Measurements from ENCODE around the gene DNAH8. TPM values are rescaled to one million over a fixed set of nuclear protein-coding genes. Genes with fewer than 3 reads are reported as not detected.

DNAH8 gene
- total RNA-seq, 2 experiments from 2014 or later = 0.03 TPM; not detected in 1

DNA sequence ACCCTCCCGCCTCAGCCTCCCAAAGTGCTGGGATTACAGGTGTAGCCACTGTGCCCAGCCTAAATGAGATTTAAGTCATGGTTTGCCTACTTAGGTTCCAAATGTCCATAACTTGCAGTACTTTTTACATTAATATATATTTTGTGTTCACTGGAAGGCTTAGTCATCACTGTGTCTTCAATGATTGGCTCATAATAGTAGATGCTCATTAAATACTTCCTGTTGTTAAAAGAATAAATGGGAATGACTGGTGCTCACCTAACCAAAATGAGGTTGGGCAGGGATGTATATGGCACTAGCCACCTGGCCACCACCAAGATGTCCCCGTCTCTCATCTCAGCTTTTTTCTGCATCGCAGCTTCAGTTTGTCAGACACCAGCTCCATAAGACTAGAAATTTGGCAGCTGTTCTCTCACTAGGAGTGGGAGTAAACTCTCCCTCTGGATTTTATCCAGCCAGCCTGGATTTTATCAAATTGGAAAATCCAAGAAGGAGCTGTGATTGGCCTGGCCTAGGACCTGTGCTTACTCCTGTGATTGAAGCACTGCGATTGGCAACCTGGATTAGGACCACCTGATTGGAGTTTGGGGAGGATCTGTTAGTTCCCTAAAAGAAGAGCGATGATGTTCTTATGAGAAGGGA, 11.0 kb upstream of the DNAH8 start:
- Mint-ChIP-seq H3K9me3 (peaks cover 12% of the 10 kb centered on the region), H3K27me3 (peaks cover 25% of the 10 kb centered on the region), H3K36me3 (ENCODE audit: low read depth) (peaks cover 33% of the 10 kb centered on the region), H3K4me3 (no peak overlapping the region), H3K27ac (no peak overlapping the region), H3K4me1 (ENCODE audit: low read depth) (peaks cover 17% of the 10 kb centered on the region)
- Histone ChIP-seq H3K4me1 (ENCODE audit: insufficient read depth, low read length) (peaks cover 9% of the 10 kb centered on the region), H3K4me3 (ENCODE audit: low read length) (no peak overlapping the region), H3K9me3 (ENCODE audit: control insufficient read depth in 1 of 2, insufficient read depth in 1 of 2, low read length in 2 of 2) (peaks cover 0 to 10% of the 10 kb centered on the region in 2 experiments), H3K36me3 (ENCODE audit: insufficient read depth, low read length) (no peaks in the 10 kb centered on the region), H3K27me3 (ENCODE audit: control insufficient read depth in 1 of 2, insufficient read depth in 2 of 2, low read length in 2 of 2) (no peaks in the 10 kb centered on the region), H3K27ac (ENCODE audit: low read depth in 1 of 2, low read length in 2 of 2) (no peak overlapping the region)
- CTCF ChIA-PET = interaction anchor here (0.7 kb wide), 1 partner anchor 9 kb away, joined by 3 read pairs; no protein-coding TSS in a partner anchor
- intact Hi-C loops (cut with DNase I, micrococcal nuclease) = loop anchor here (2.0 to 10.0 kb wide), 5 partner anchors 67 to 1272 kb away; partner anchors contain the start of genes SAYSD1 (in 2 of the 2), BTBD9 (in 1 of the 2), CMTR1 (in 1 of the 2) and KIF6 (in 1 of the 2)
- ATAC-seq (ENCODE audit: poor library complexity) = no peak
- POLR2A ChIA-PET = interaction anchor here (1.9 to 2.1 kb wide), 2 partner anchors 10 to 64 kb away, joined by 18 to 20 read pairs; partner anchors contain the start of gene BTBD9
- TF ChIP-seq, protein P1, sequence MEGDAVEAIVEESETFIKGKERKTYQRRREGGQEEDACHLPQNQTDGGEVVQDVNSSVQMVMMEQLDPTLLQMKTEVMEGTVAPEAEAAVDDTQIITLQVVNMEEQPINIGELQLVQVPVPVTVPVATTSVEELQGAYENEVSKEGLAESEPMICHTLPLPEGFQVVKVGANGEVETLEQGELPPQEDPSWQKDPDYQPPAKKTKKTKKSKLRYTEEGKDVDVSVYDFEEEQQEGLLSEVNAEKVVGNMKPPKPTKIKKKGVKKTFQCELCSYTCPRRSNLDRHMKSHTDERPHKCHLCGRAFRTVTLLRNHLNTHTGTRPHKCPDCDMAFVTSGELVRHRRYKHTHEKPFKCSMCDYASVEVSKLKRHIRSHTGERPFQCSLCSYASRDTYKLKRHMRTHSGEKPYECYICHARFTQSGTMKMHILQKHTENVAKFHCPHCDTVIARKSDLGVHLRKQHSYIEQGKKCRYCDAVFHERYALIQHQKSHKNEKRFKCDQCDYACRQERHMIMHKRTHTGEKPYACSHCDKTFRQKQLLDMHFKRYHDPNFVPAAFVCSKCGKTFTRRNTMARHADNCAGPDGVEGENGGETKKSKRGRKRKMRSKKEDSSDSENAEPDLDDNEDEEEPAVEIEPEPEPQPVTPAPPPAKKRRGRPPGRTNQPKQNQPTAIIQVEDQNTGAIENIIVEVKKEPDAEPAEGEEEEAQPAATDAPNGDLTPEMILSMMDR (IDR thresholded peaks at IDR 0.05) = no peak
- DNase-seq = no peak

DNA sequence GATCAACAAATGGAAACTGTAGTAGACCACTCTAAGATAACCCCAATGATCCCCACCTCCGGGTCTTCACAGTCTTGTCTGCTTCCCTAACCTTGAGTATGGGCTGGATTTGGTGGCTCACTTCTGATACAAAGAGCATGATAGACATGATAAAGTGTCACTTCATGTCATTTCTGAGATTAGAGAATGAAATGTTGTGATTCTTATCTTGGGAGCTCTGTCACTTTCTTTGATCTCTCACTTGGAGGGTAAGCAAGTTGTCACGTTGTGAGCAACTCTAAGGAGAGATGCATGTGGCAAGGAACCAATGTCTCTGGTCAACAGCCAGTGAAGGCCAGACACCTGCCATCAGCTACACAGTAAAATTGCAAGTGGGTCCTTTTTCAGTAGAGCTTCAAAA, 9.2 kb upstream of the DNAH8 start:
- POLR2A ChIA-PET = interaction anchor here (0.8 kb wide), 1 partner anchor 8 kb away, joined by 3 read pairs; no protein-coding TSS in a partner anchor
- no peak overlapping the region for H3K4me3 ChIP-seq (ENCODE audit: low read length)
- intact Hi-C loops (cut with DNase I, micrococcal nuclease) = loop anchor here in 1 of 2 experiments (10.0 kb wide), 1 partner anchor 1019 kb away; the partner anchor contains the start of gene KIF6
- ATAC-seq (ENCODE audit: poor library complexity) (no peak), DNase-seq (no peak)
- no peaks in the 10 kb centered on the region for H3K36me3 ChIP-seq (ENCODE audit: insufficient read depth, low read length)
- no peak overlapping the region for H3K4me3 Mint-ChIP-seq
- peaks cover 25% of the 10 kb centered on the region for H3K27me3 Mint-ChIP-seq
- H3K27me3 ChIP-seq (ENCODE audit: control insufficient read depth in 1 of 2, insufficient read depth in 2 of 2, low read length in 2 of 2) = no peaks in the 10 kb centered on the region
- H3K9me3 Mint-ChIP-seq = peaks cover 3% of the 10 kb centered on the region
- H3K27ac Mint-ChIP-seq = no peak overlapping the region
- H3K9me3 ChIP-seq (ENCODE audit: control insufficient read depth in 1 of 2, insufficient read depth in 1 of 2, low read length in 2 of 2) = peaks cover 0 to 6% of the 10 kb centered on the region in 2 experiments
- H3K36me3 Mint-ChIP-seq (ENCODE audit: low read depth) = peaks cover 19% of the 10 kb centered on the region
- TF ChIP-seq, protein P1 (IDR thresholded peaks at IDR 0.05) = no peak
- no peak overlapping the region for H3K27ac ChIP-seq (ENCODE audit: low read depth in 1 of 2, low read length in 2 of 2)
- peaks cover 9% of the 10 kb centered on the region for H3K4me1 ChIP-seq (ENCODE audit: insufficient read depth, low read length)
- CTCF ChIA-PET = interaction anchor here (0.8 kb wide), 1 partner anchor 18 kb away, joined by 3 read pairs; no protein-coding TSS in a partner anchor
- H3K4me1 Mint-ChIP-seq (ENCODE audit: low read depth) = peaks cover 15% of the 10 kb centered on the region

DNA sequence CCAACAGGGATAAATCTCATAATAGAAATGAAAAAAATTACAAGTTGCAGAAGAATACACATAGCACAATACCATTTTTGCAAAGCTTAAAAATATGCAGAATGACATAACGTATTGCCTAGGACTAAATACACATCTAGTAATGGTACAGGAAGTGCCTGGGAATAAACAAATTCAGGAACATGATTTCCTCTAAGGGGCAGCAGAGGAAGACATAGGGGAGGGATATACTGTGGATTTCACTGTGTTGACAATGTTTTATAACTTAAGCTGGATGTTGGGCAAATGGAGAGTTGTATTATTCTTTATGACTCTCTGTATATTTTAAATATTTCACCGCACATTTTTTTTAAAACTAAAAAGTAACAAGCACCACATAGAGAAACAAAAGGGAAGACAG, 6.6 kb upstream of the DNAH8 start:
- intact Hi-C loops (cut with DNase I, micrococcal nuclease) = loop anchor here in 1 of 2 experiments (10.0 kb wide), 1 partner anchor 1016 kb away; the partner anchor contains the start of gene KIF6
- H3K4me3 ChIP-seq (ENCODE audit: low read length) = no peak overlapping the region
- H3K36me3 ChIP-seq (ENCODE audit: insufficient read depth, low read length) = no peaks in the 10 kb centered on the region
- Mint-ChIP-seq H3K36me3 (ENCODE audit: low read depth) (no peaks in the 10 kb centered on the region), H3K9me3 (no peaks in the 10 kb centered on the region), H3K4me1 (ENCODE audit: low read depth) (peaks cover under 1% of the 10 kb centered on the region), H3K4me3 (no peak overlapping the region), H3K27me3 (peaks cover 26% of the 10 kb centered on the region), H3K27ac (no peak overlapping the region)
- no peak overlapping the region for H3K27ac ChIP-seq (ENCODE audit: low read depth in 1 of 2, low read length in 2 of 2)
- POLR2A ChIA-PET = no interaction called here
- no peak for DNase-seq
- TF ChIP-seq, protein P1 (IDR thresholded peaks at IDR 0.05) = no peak
- CTCF ChIA-PET = no interaction called here
- H3K4me1 ChIP-seq (ENCODE audit: insufficient read depth, low read length) = no peaks in the 10 kb centered on the region
- no peaks in the 10 kb centered on the region for H3K9me3 ChIP-seq (ENCODE audit: control insufficient read depth in 1 of 2, insufficient read depth in 1 of 2, low read length in 2 of 2)
- H3K27me3 ChIP-seq (ENCODE audit: control insufficient read depth in 1 of 2, insufficient read depth in 2 of 2, low read length in 2 of 2) = no peaks in the 10 kb centered on the region
- ATAC-seq (ENCODE audit: poor library complexity) = no peak

All from CD4-positive, alpha-beta T cell (primary cell).